Neural cell (in vitro differentiated cells): ENCODE measurements around the gene SLC39A3. TPM values are rescaled to one million over a fixed set of nuclear protein-coding genes. Genes with fewer than 3 reads are reported as not detected.

Experiments
- H2AFZ ChIP-seq: fragments of 200-600, 300-800 bp; sonication (generic), shearing (Covaris generic); 2 replicates; pipeline ENCODE4 v1.6.0; 2014; ENCODE audit warnings: low read depth, mild to moderate bottlenecking, antibody characterized with exemption, low read length, moderate library complexity
- H3F3A ChIP-seq: fragments of 200-600 bp; shearing (Covaris generic); 2 replicates; pipeline ENCODE4 v1.6.1; 2016; ENCODE audit warnings: mild to moderate bottlenecking, moderate library complexity, mixed read lengths, antibody characterized with exemption, low read length; ENCODE audit not compliant: insufficient read depth, poor library complexity, severe bottlenecking
- H3K27ac ChIP-seq: fragments of 200-600, 300-800 bp; sonication (generic), shearing (Covaris generic); 2 replicates; pipeline ENCODE4 v1.5.1; 2014; ENCODE audit warnings: mild to moderate bottlenecking, low read length, moderate library complexity
- H3K27me3 ChIP-seq: fragments of 300-800, 200-600 bp; sonication (generic), shearing (Covaris generic); 2 replicates; pipeline ENCODE4 v1.6.0; 2014; ENCODE audit warnings: mild to moderate bottlenecking, low read depth, low read length, moderate library complexity; ENCODE audit not compliant: insufficient read depth
- H3K36me3 ChIP-seq: fragments of 300-800, 200-600 bp; sonication (generic), shearing (Covaris generic); 2 replicates; pipeline ENCODE4 v1.5.1; 2014; ENCODE audit warnings: mild to moderate bottlenecking, antibody characterized with exemption, low read length, moderate library complexity; ENCODE audit not compliant: insufficient read depth
- H3K4me2 ChIP-seq: fragments of 300-800, 200-600 bp; sonication (generic), shearing (Covaris generic); 2 replicates; pipeline ENCODE4 v1.6.0; 2014; ENCODE audit warnings: mild to moderate bottlenecking, low read length
- H3K4me3 ChIP-seq: fragments of 300-800, 200-600 bp; sonication (generic), shearing (Covaris generic); 2 replicates; pipeline ENCODE4 v1.5.1; 2014; ENCODE audit warnings: mild to moderate bottlenecking, low read length, moderate library complexity
- H3K79me2 ChIP-seq: fragments of 200-600 bp; shearing (Covaris generic); replicated peaks from 2 replicates; pipeline ENCODE4 v1.6.0; 2014; ENCODE audit warnings: mild to moderate bottlenecking, low read length, moderate library complexity; ENCODE audit not compliant: insufficient read depth
- H3K9ac ChIP-seq: fragments of 300-800, 200-600 bp; sonication (generic), shearing (Covaris generic); 2 replicates; pipeline ENCODE4 v1.6.1; 2016; ENCODE audit warnings: mild to moderate bottlenecking, low read length, mixed read lengths
- H3K9me2 ChIP-seq: fragments of 200-600 bp; shearing (Covaris generic); 2 replicates; pipeline ENCODE4 v1.6.1; 2016; ENCODE audit warnings: mild to moderate bottlenecking, low read length, mixed read lengths; ENCODE audit not compliant: insufficient read depth
- H3K9me3 ChIP-seq: fragments of 200-600, 300-800 bp; sonication (generic), shearing (Covaris generic); 2 replicates; pipeline ENCODE4 v1.6.1; 2016; ENCODE audit warnings: mild to moderate bottlenecking, mixed run types, low read length, moderate library complexity, mixed read lengths
- H4K20me1 ChIP-seq: fragments of 200-600 bp; shearing (Covaris generic); 2 replicates; pipeline ENCODE4 v1.6.1; 2016; ENCODE audit warnings: mild to moderate bottlenecking, mixed run types; ENCODE audit not compliant: insufficient read depth
- EP300 ChIP-seq: fragments of 450-650 bp; conservative IDR thresholded peaks from 2 replicates; pipeline ENCODE4 v1.6.1; 2014; ENCODE audit warnings: antibody characterized with exemption, mild to moderate bottlenecking, moderate library complexity; ENCODE audit not compliant: poor library complexity, severe bottlenecking
- EZH2 ChIP-seq: fragments of 200-600, 300-800 bp; shearing (Covaris generic), sonication (generic); IDR thresholded peaks from 2 replicates; pipeline ENCODE4 v1.6.1; 2014; ENCODE audit warnings: antibody characterized with exemption, low read length, borderline replicate concordance, mild to moderate bottlenecking; ENCODE audit not compliant: insufficient read depth, poor library complexity, severe bottlenecking
- MXI1 ChIP-seq: fragments of 450-650 bp; conservative IDR thresholded peaks from 2 replicates; pipeline ENCODE4 v1.6.1; 2014; ENCODE audit warnings: antibody characterized with exemption, mild to moderate bottlenecking; ENCODE audit not compliant: poor library complexity, severe bottlenecking
- POLR2AphosphoS5 ChIP-seq: IDR thresholded peaks from 2 replicates; pipeline ENCODE4 v1.6.1; 2012
- RAD21 ChIP-seq: fragments of 450-650 bp; conservative IDR thresholded peaks from 2 replicates; pipeline ENCODE4 v1.6.1; 2014; ENCODE audit warnings: antibody characterized with exemption, mild to moderate bottlenecking, moderate library complexity
- SMC3 ChIP-seq: fragments of 450-650 bp; conservative IDR thresholded peaks from 2 replicates; pipeline ENCODE4 v1.6.1; 2014; ENCODE audit warnings: antibody characterized with exemption, mild to moderate bottlenecking, moderate library complexity; ENCODE audit not compliant: poor library complexity
- TAF1 ChIP-seq: IDR thresholded peaks from 2 replicates; pipeline ENCODE4 v1.6.1; 2012; ENCODE audit warnings: low read depth
- polyA plus RNA-seq: library from polyadenylated mRNA; depleted of rRNA; stranded (reverse); fragments of >200 nt; gene quantifications from 2 replicates; pipeline ENCODE4 v1.2.3, GENCODE V29; 2014
- TF ChIP-seq, protein P1 (sequence below): fragments of 450-650 bp; IDR thresholded peaks from 2 replicates; pipeline ENCODE4 v1.5.1; 2014; ENCODE audit warnings: antibody characterized with exemption, mild to moderate bottlenecking, moderate library complexity; ENCODE audit not compliant: poor library complexity, severe bottlenecking
- TF ChIP-seq, protein P2 (sequence below): IDR thresholded peaks from 2 replicates; pipeline ENCODE4 v1.6.1; 2012; ENCODE audit warnings: borderline replicate concordance

SLC39A3 gene
- polyA plus RNA-seq, 1 donor from 2014 or later, result 72.8 TPM

GRCh38 chr19:2734589-2735288 is 5.1 kb downstream of the SLC39A3 start:
- Histone ChIP-seq H4K20me1 (no peaks in the 10 kb centered on the region), H3K36me3 (no peaks in the 10 kb centered on the region), H3K4me3 (no peak overlapping the region), H3K9ac (no peak overlapping the region), H3F3A (no peaks in the 10 kb centered on the region), H3K9me3 (no peaks in the 10 kb centered on the region), H3K4me2 (no peak overlapping the region), H3K79me2 (peaks cover 7% of the 10 kb centered on the region), H3K27ac (no peak overlapping the region), H2AFZ (no peak overlapping the region), H3K27me3 (no peaks in the 10 kb centered on the region), H3K9me2 (no peaks in the 10 kb centered on the region)
- TF ChIP-seq MXI1 (no peak), POLR2AphosphoS5 (no peak), TAF1 (no peak), EZH2 (no peak), EP300 (no peak), RAD21 (no peak), SMC3 (no peak)
- TF ChIP-seq, protein P1, sequence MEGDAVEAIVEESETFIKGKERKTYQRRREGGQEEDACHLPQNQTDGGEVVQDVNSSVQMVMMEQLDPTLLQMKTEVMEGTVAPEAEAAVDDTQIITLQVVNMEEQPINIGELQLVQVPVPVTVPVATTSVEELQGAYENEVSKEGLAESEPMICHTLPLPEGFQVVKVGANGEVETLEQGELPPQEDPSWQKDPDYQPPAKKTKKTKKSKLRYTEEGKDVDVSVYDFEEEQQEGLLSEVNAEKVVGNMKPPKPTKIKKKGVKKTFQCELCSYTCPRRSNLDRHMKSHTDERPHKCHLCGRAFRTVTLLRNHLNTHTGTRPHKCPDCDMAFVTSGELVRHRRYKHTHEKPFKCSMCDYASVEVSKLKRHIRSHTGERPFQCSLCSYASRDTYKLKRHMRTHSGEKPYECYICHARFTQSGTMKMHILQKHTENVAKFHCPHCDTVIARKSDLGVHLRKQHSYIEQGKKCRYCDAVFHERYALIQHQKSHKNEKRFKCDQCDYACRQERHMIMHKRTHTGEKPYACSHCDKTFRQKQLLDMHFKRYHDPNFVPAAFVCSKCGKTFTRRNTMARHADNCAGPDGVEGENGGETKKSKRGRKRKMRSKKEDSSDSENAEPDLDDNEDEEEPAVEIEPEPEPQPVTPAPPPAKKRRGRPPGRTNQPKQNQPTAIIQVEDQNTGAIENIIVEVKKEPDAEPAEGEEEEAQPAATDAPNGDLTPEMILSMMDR, result no peak
- TF ChIP-seq, protein P2, sequence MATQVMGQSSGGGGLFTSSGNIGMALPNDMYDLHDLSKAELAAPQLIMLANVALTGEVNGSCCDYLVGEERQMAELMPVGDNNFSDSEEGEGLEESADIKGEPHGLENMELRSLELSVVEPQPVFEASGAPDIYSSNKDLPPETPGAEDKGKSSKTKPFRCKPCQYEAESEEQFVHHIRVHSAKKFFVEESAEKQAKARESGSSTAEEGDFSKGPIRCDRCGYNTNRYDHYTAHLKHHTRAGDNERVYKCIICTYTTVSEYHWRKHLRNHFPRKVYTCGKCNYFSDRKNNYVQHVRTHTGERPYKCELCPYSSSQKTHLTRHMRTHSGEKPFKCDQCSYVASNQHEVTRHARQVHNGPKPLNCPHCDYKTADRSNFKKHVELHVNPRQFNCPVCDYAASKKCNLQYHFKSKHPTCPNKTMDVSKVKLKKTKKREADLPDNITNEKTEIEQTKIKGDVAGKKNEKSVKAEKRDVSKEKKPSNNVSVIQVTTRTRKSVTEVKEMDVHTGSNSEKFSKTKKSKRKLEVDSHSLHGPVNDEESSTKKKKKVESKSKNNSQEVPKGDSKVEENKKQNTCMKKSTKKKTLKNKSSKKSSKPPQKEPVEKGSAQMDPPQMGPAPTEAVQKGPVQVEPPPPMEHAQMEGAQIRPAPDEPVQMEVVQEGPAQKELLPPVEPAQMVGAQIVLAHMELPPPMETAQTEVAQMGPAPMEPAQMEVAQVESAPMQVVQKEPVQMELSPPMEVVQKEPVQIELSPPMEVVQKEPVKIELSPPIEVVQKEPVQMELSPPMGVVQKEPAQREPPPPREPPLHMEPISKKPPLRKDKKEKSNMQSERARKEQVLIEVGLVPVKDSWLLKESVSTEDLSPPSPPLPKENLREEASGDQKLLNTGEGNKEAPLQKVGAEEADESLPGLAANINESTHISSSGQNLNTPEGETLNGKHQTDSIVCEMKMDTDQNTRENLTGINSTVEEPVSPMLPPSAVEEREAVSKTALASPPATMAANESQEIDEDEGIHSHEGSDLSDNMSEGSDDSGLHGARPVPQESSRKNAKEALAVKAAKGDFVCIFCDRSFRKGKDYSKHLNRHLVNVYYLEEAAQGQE, result no peak

GRCh38 chr19:2733930-2734588 is 5.8 kb downstream of the SLC39A3 start:
- Histone ChIP-seq H4K20me1 (no peaks in the 10 kb centered on the region), H3K36me3 (no peaks in the 10 kb centered on the region), H3K27me3 (no peaks in the 10 kb centered on the region), H3K79me2 (peaks cover 1% of the 10 kb centered on the region), H3K4me3 (no peak overlapping the region), H3K9me3 (no peaks in the 10 kb centered on the region), H3K27ac (no peak overlapping the region), H2AFZ (no peak overlapping the region), H3F3A (no peaks in the 10 kb centered on the region), H3K9me2 (no peaks in the 10 kb centered on the region), H3K4me2 (no peak overlapping the region), H3K9ac (no peak overlapping the region)
- no peak for TF ChIP-seq SMC3
- TF ChIP-seq, protein P2, result no peak
- no peak for TF ChIP-seq EZH2
- TF ChIP-seq, protein P1, result no peak
- no peak for TF ChIP-seq EP300
- TF ChIP-seq RAD21, result no peak
- no peak for TF ChIP-seq TAF1
- TF ChIP-seq POLR2AphosphoS5, result no peak
- TF ChIP-seq MXI1, result no peak
